PFSK-1 (cell line): ENCODE results near the gene SNX8.
A peak's percentile ranks its signal among the peaks of the same experiment; 100 is the strongest.

Source experiments
- FOXP2 ChIP-seq: optimal IDR thresholded peaks from 2 replicates; pipeline ENCODE3; 2011; ENCODE audit warnings: borderline replicate concordance, control low read depth, inconsistent platforms; ENCODE audit not compliant: insufficient read depth; ENCODE audit errors: extremely low read length, extremely low read depth
- POLR2AphosphoS5 ChIP-seq: IDR thresholded peaks from 2 replicates; pipeline ENCODE4 v1.6.1; 2012; ENCODE audit warnings: low read depth, mild to moderate bottlenecking, control low read depth, low read length, moderate library complexity
- REST ChIP-seq, 2 experiments: IDR thresholded peaks; 2 replicates each; pipeline versions ENCODE4 v1.6.1 to v1.8.0; 2011 to 2012; ENCODE audit warnings: low read depth in 2 of 2, low read length in 2 of 2, control low read depth in 1 of 2, inconsistent platforms in 1 of 2, mild to moderate bottlenecking in 1 of 2, moderate library complexity in 1 of 2; ENCODE audit not compliant: insufficient read depth in 1 of 2
- SIN3A ChIP-seq: IDR thresholded peaks from 2 replicates; pipeline ENCODE4 v1.6.1; 2012; ENCODE audit warnings: mild to moderate bottlenecking, low read length, moderate library complexity, borderline replicate concordance; ENCODE audit not compliant: insufficient read depth
- TAF1 ChIP-seq: IDR thresholded peaks from 2 replicates; pipeline ENCODE4 v1.6.1; 2012; ENCODE audit warnings: low read length, control low read depth, borderline replicate concordance; ENCODE audit not compliant: insufficient read depth

SNX8 gene

GRCh38 chr7:2251841-2252771 is 62.1 kb downstream of the SNX8 start:
- TF ChIP-seq POLR2AphosphoS5 (no peak), SIN3A (no peak), REST (IDR thresholded peaks at IDR 0.05; ENCODE audit: insufficient read depth in 1 of 2, low read depth in 2 of 2, low read length in 2 of 2) (no peak)

GRCh38 chr7:2251381-2251780 is 62.9 kb downstream of the SNX8 start:
- TF ChIP-seq REST (IDR thresholded peaks at IDR 0.05; ENCODE audit: insufficient read depth in 1 of 2, low read depth in 2 of 2, low read length in 2 of 2) (no peak), TAF1 (no peak), SIN3A (no peak), FOXP2 (no peak), POLR2AphosphoS5 (no peak)

- no peak for TF ChIP-seq SIN3A
- no peak for TF ChIP-seq FOXP2
- TF ChIP-seq POLR2AphosphoS5, result no peak
- TF ChIP-seq REST (IDR thresholded peaks at IDR 0.05; ENCODE audit: insufficient read depth in 1 of 2, low read depth in 2 of 2, low read length in 2 of 2), result no peak
- TF ChIP-seq TAF1, result no peak
These were observed 64.4 kb downstream of the SNX8 start for GRCh38 chr7:2249744-2250323.

- TF ChIP-seq TAF1 (no peak), SIN3A (0 out of 2 replicates have a peak, but pooled peaks have one; percentile 49), POLR2AphosphoS5 (peak; percentile 33; the same call in 1 of the 2 replicates)
These were observed 65.1 kb downstream of the SNX8 start for GRCh38 chr7:2248984-2249694.

GRCh38 chr7:2247141-2247995 is 66.9 kb downstream of the SNX8 start:
- TF ChIP-seq FOXP2 (no peak), SIN3A (no peak), TAF1 (no peak), POLR2AphosphoS5 (no peak), REST (IDR thresholded peaks at IDR 0.05; ENCODE audit: insufficient read depth in 1 of 2, low read depth in 2 of 2, low read length in 2 of 2) (no peak)
